CD4-positive, alpha-beta T cell (primary cell): ENCODE measurements around the gene DKKL1. TPM values are rescaled to one million over a fixed set of nuclear protein-coding genes. Genes with fewer than 3 reads are reported as not detected.

Experiments used
- ATAC-seq: fragments of 200-7000 bp; cut with Tn5 transposase; one replicate; pipeline ENCODE4 v1.10.0; 2022; ENCODE audit warnings: mild to moderate bottlenecking; ENCODE audit not compliant: poor library complexity
- CTCF ChIA-PET: fragments of 350-600 bp; sonication (Branson Sonifier 250); formaldehyde crosslinking; loops from one replicate; lab custom pipeline; 2021; ENCODE audit warnings: antibody characterized with exemption, inconsistent platforms; lab: Charles Lee
- POLR2A ChIA-PET: fragments of 350-600 bp; sonication (Branson Sonifier 250); formaldehyde crosslinking; loops from one replicate; lab custom pipeline; 2021; ENCODE audit warnings: antibody characterized with exemption, inconsistent platforms; lab: Charles Lee
- DNase-seq, 14 experiments: peaks; one replicate each; pipeline ENCODE4 v3.0.0-alpha.2; 2013 to 2020; ENCODE audit warnings: mixed read lengths in 2 of 14
- H3K27ac ChIP-seq, 2 donors: one replicate each; pipeline versions ENCODE4 v1.5.1 to v1.7.0; 2013; ENCODE audit warnings: low read length in 2 of 2, low read depth in 1 of 2, mild to moderate bottlenecking in 1 of 2
- H3K27me3 ChIP-seq, 2 experiments: 1 replicate in 1 of 2; 2 replicates in 1 of 2; pipeline versions ENCODE4 v1.6.1 to v1.7.0; 2013; ENCODE audit warnings: low read length in 2 of 2, control low read depth in 1 of 2, mild to moderate bottlenecking in 1 of 2, moderate library complexity in 1 of 2; ENCODE audit not compliant: insufficient read depth in 2 of 2, control insufficient read depth in 1 of 2
- H3K36me3 ChIP-seq: one replicate; pipeline ENCODE4 v1.6.1; 2013; ENCODE audit warnings: low read length, control low read depth; ENCODE audit not compliant: insufficient read depth
- H3K4me1 ChIP-seq: one replicate; pipeline ENCODE4 v1.6.1; 2013; ENCODE audit warnings: low read length, control low read depth; ENCODE audit not compliant: insufficient read depth
- H3K4me3 ChIP-seq: one replicate; pipeline ENCODE4 v1.5.1; 2013; ENCODE audit warnings: mild to moderate bottlenecking, low read length, moderate library complexity
- H3K9me3 ChIP-seq, 2 experiments: 1 replicate in 1 of 2; 2 replicates in 1 of 2; pipeline versions ENCODE4 v1.6.1 to v1.7.0; 2013; ENCODE audit warnings: low read length in 2 of 2, mild to moderate bottlenecking in 2 of 2, control low read depth in 1 of 2, moderate library complexity in 1 of 2; ENCODE audit not compliant: control insufficient read depth in 1 of 2, insufficient read depth in 1 of 2
- H3K27ac Mint-ChIP-seq: one replicate; pipeline ENCODE4 v1.8.0; 2020; ENCODE audit warnings: mixed read lengths
- H3K27me3 Mint-ChIP-seq: one replicate; pipeline ENCODE4 v1.8.0; 2021; ENCODE audit warnings: mixed read lengths
- H3K36me3 Mint-ChIP-seq: one replicate; pipeline ENCODE4 v1.8.0; 2021; ENCODE audit warnings: low read depth, mixed read lengths
- H3K4me1 Mint-ChIP-seq: one replicate; pipeline ENCODE4 v1.8.0; 2021; ENCODE audit warnings: low read depth, mixed read lengths
- H3K4me3 Mint-ChIP-seq: one replicate; pipeline ENCODE4 v1.8.0; 2020; ENCODE audit warnings: mild to moderate bottlenecking, mixed read lengths
- H3K9me3 Mint-ChIP-seq: one replicate; pipeline ENCODE4 v1.8.0; 2020; ENCODE audit warnings: mixed read lengths
- CTCF ChIP-seq: fragments of 200-600 bp; IDR thresholded peaks from one replicate; pipeline ENCODE4 v1.8.0; 2022; ENCODE audit warnings: antibody characterized with exemption, mild to moderate bottlenecking
- intact Hi-C, 2 experiments: fragments of 100-400 bp; cut with DNase I in 1 of 2; cut with micrococcal nuclease in 1 of 2; formaldehyde crosslinking; loops; one replicate each; pipeline versions ENCODE4 v1.15.1 to v1.9.0; 2023 to 2025; cut with DNase I, micrococcal nuclease
- total RNA-seq, 174 experiments: library from RNA in 2 of 174; stranded (reverse) in 2 of 174; gene quantifications; one replicate each; pipeline ENCODE4 v1.2.3 and lab custom pipeline; 2021 to 2026

DKKL1 gene
- total RNA-seq, 2 experiments from 2014 or later = not detected

DNA sequence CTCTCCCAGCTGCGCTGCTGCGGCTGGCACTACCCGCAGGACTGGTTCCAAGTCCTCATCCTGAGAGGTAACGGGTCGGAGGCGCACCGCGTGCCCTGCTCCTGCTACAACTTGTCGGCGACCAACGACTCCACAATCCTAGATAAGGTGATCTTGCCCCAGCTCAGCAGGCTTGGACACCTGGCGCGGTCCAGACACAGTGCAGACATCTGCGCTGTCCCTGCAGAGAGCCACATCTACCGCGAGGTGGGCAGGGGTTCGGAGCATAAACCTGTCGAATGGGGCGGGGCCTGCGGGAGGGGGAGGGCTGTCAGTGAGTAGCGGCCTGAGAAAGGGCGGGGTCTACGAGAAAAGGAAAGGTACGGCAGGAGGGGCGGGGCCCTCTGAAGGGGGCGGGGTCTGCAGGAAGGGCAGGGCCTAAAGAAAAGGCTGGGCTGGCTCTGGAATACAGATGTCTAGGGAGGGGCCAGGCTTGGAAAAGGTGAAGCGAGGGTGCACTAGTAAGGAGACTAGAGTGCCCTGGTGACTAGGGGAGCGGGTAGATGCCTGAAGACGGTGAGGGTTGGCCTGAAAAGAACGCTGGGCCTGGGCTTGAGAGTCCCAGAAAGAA is 24.9 kb upstream of the DKKL1 start:
- ATAC-seq (no peak), DNase-seq (peak in 2 of 14 experiments; percentile 11 to 42)
- Histone ChIP-seq H3K4me3 (no peak overlapping the region), H3K9me3 (no peaks in the 10 kb centered on the region), H3K4me1 (peaks cover 56% of the 10 kb centered on the region), H3K27me3 (no peaks in the 10 kb centered on the region), H3K27ac (no peak overlapping the region), H3K36me3 (peaks cover 40% of the 10 kb centered on the region)
- Mint-ChIP-seq H3K27ac (peak overlapping the region; percentile 67), H3K9me3 (no peaks in the 10 kb centered on the region), H3K36me3 (peaks cover 59% of the 10 kb centered on the region), H3K4me3 (peak overlapping the region; percentile 38), H3K27me3 (no peaks in the 10 kb centered on the region), H3K4me1 (peaks cover 58% of the 10 kb centered on the region)
- POLR2A ChIA-PET = no interaction called here
- intact Hi-C loops = no loop called here
- no peak for TF ChIP-seq CTCF
- CTCF ChIA-PET = no interaction called here

DNA sequence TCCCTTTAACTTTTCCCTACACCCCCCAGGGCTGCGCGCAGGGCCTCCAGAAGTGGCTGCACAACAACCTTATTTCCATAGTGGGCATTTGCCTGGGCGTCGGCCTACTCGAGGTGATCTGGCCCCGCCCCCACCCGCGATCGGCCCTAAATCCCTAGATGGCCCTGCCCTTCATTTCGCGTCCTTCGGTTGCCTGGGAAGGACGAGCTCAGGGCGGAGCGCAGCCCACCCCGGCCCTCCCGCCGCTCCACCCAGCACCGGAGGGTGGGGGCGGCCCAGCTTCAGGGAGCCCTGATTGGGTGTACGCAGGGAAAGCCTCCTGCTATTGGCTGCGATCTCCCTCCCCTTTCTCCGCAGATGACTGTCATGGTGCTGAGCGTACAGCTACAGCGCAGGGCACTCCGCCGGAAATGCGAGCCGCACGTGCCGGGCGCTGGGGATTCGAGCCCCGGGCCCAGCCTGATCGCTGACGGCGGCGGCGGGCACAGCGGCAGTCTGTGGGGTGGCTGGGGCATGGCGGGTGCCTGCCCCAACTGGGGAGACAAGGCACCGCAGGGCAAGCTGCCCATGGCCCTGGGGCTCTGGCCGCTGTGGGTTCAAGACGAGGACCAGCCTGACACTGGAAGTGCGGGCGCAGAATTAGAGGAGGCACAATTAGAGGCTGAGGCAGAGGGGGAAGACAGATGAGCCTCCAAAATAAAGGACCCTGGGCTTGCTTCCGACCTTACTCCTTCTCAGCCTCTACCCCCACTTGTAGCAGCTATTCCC is 24.2 kb upstream of the DKKL1 start:
- CTCF ChIA-PET = no interaction called here
- intact Hi-C loops = no loop called here
- no peaks in the 10 kb centered on the region for H3K27me3 Mint-ChIP-seq
- DNase-seq (no peak), ATAC-seq (no peak)
- peaks cover 54% of the 10 kb centered on the region for H3K36me3 Mint-ChIP-seq
- TF ChIP-seq CTCF = no peak
- Histone ChIP-seq H3K4me3 (no peak overlapping the region), H3K4me1 (peaks cover 49% of the 10 kb centered on the region), H3K36me3 (peaks cover 40% of the 10 kb centered on the region), H3K27ac (no peak overlapping the region), H3K27me3 (no peaks in the 10 kb centered on the region), H3K9me3 (no peaks in the 10 kb centered on the region)
- peaks cover 51% of the 10 kb centered on the region for H3K4me1 Mint-ChIP-seq
- H3K4me3 Mint-ChIP-seq = no peak overlapping the region
- no peaks in the 10 kb centered on the region for H3K9me3 Mint-ChIP-seq
- H3K27ac Mint-ChIP-seq = peak overlapping the region; percentile 67
- POLR2A ChIA-PET = no interaction called here

DNA sequence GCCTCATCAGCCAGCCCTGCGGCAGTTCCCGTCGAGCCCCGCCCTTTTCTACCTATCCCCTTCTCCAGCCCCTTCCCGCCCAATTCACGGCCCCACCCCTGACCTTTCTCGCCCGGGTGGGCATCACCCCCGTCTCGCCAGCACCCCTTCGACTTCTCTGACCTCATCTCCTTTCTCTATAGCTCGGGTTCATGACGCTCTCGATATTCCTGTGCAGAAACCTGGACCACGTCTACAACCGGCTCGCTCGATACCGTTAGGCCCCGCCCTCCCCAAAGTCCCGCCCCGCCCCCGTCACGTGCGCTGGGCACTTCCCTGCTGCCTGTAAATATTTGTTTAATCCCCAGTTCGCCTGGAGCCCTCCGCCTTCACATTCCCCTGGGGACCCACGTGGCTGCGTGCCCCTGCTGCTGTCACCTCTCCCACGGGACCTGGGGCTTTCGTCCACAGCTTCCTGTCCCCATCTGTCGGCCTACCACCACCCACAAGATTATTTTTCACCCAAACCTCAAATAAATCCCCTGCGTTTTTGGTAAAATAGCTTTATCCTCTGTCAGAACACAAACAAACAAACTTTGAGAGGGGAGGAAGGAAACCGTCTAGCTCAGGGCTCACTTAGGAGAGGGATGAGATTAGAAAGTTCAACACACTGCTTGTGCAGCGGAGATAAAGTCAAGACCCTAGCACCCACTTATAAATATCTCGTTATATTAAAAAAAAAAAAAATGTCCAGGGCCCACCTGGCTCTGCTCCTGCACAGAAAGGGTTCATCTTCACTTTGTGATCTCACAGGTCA is 23.4 kb upstream of the DKKL1 start:
- peak overlapping the region; percentile 49 for H3K27ac Mint-ChIP-seq
- no peaks in the 10 kb centered on the region for H3K27me3 ChIP-seq
- ChIA-PET CTCF (interaction anchor here (0.6 kb wide), 1 partner anchor 133 kb away, joined by 3 read pairs; no protein-coding TSS in a partner anchor), POLR2A (no interaction called here)
- H3K4me1 Mint-ChIP-seq = peaks cover 43% of the 10 kb centered on the region
- DNase-seq (peak in 3 of 14 experiments; percentile 14 to 58 (median 26)), ATAC-seq (no peak)
- H3K36me3 Mint-ChIP-seq = peaks cover 53% of the 10 kb centered on the region
- peaks cover 44% of the 10 kb centered on the region for H3K4me1 ChIP-seq
- TF ChIP-seq CTCF = no peak
- peak overlapping the region; percentile 17 to 35 for H3K27ac ChIP-seq
- peaks cover 40% of the 10 kb centered on the region for H3K36me3 ChIP-seq
- intact Hi-C loops = no loop called here
- no peak overlapping the region for H3K4me3 Mint-ChIP-seq
- no peaks in the 10 kb centered on the region for H3K27me3 Mint-ChIP-seq
- H3K4me3 ChIP-seq = no peak overlapping the region
- H3K9me3 Mint-ChIP-seq = no peaks in the 10 kb centered on the region
- no peaks in the 10 kb centered on the region for H3K9me3 ChIP-seq
